Liver (tissue), 9 donors: ENCODE measurements around the gene RUFY1. TPM values are rescaled to one million over a fixed set of nuclear protein-coding genes. Genes with fewer than 3 reads are reported as not detected.
"Not testable (repeated sequence)": the region's sequence is repeated elsewhere in the genome, so short reads cannot be mapped to it uniquely, and the experiment has no call there.

Experiments
- DNase-seq: peaks from one replicate; pipeline ENCODE4 v3.0.0-alpha.2; 2017; ENCODE audit warnings: low spot score
- H3K27ac ChIP-seq, 2 donors: one replicate each; pipeline ENCODE4 v1.7.0; 2013; ENCODE audit warnings: inconsistent platforms in 2 of 2, low read length in 2 of 2, control low read depth in 1 of 2, low read depth in 1 of 2, mild to moderate bottlenecking in 1 of 2
- H3K27me3 ChIP-seq, 4 donors: one replicate each; pipeline versions ENCODE4 v1.6.1 to v1.7.0; 2013; ENCODE audit warnings: low read length in 3 of 4, inconsistent platforms in 1 of 4, mild to moderate bottlenecking in 1 of 4, moderate library complexity in 1 of 4; ENCODE audit not compliant: control insufficient read depth in 4 of 4, insufficient read depth in 4 of 4
- H3K36me3 ChIP-seq, 4 donors: one replicate each; pipeline versions ENCODE4 v1.6.1 to v1.7.0; 2013; ENCODE audit warnings: low read length in 3 of 4, mild to moderate bottlenecking in 3 of 4, low read depth in 1 of 4, moderate library complexity in 1 of 4; ENCODE audit not compliant: control insufficient read depth in 4 of 4, insufficient read depth in 3 of 4
- H3K4me1 ChIP-seq, 4 donors: one replicate each; pipeline versions ENCODE4 v1.6.1 to v1.7.0; 2013; ENCODE audit warnings: low read length in 3 of 4, mild to moderate bottlenecking in 3 of 4, moderate library complexity in 1 of 4; ENCODE audit not compliant: control insufficient read depth in 4 of 4, insufficient read depth in 4 of 4
- H3K4me3 ChIP-seq, 3 donors: one replicate each; pipeline versions ENCODE4 v1.6.1 to v1.7.0; 2013; ENCODE audit warnings: low read length in 3 of 3, control low read depth in 1 of 3, low read depth in 1 of 3, mild to moderate bottlenecking in 1 of 3
- H3K9ac ChIP-seq, 2 donors: one replicate each; pipeline ENCODE4 v1.7.0; 2013; ENCODE audit warnings: low read length in 2 of 2, mild to moderate bottlenecking in 2 of 2, moderate library complexity in 2 of 2, control low read depth in 1 of 2, low read depth in 1 of 2
- H3K9me3 ChIP-seq, 4 donors: one replicate each; pipeline versions ENCODE4 v1.6.1 to v1.7.0; 2013; ENCODE audit warnings: low read length in 3 of 4; ENCODE audit not compliant: control insufficient read depth in 4 of 4
- ATF3 ChIP-seq: IDR thresholded peaks from 2 replicates; pipeline ENCODE4 v1.6.1; 2016; ENCODE audit warnings: antibody characterized with exemption
- CTCF ChIP-seq: fragments of 150-350 bp; IDR thresholded peaks from 2 replicates; pipeline ENCODE4 v1.5.1; 2017; ENCODE audit warnings: improper control_type of control experiment, low read depth, low read length; ENCODE audit not compliant: missing input control
- FOXA1 ChIP-seq: IDR thresholded peaks from 2 replicates; pipeline ENCODE4 v1.6.1; 2016; ENCODE audit warnings: antibody characterized with exemption
- GABPA ChIP-seq, 2 donors: IDR thresholded peaks in 1 of 2; conservative IDR thresholded peaks in 1 of 2; 2 replicates each; pipeline ENCODE4 v1.6.1; 2016; ENCODE audit warnings: antibody characterized with exemption in 2 of 2, mild to moderate bottlenecking in 1 of 2, moderate library complexity in 1 of 2
- HNF4A ChIP-seq, 2 donors: conservative IDR thresholded peaks; 2 replicates each; pipeline ENCODE4 v1.6.1; 2016; ENCODE audit warnings: antibody characterized with exemption in 2 of 2, mild to moderate bottlenecking in 2 of 2
- HNF4G ChIP-seq: IDR thresholded peaks from 2 replicates; pipeline ENCODE4 v1.6.1; 2016; ENCODE audit warnings: antibody characterized with exemption
- JUND ChIP-seq, 2 donors: IDR thresholded peaks; 2 replicates each; pipeline ENCODE4 v1.6.1; 2016; ENCODE audit warnings: antibody characterized with exemption in 2 of 2
- MAX ChIP-seq: IDR thresholded peaks from 2 replicates; pipeline ENCODE4 v1.6.1; 2016; ENCODE audit warnings: antibody characterized with exemption
- RAD21 ChIP-seq, 2 donors: IDR thresholded peaks; 2 replicates each; pipeline ENCODE4 v1.6.1; 2016; ENCODE audit warnings: antibody characterized with exemption in 2 of 2, mild to moderate bottlenecking in 2 of 2
- REST ChIP-seq: IDR thresholded peaks from 2 replicates; pipeline ENCODE4 v1.6.1; 2016; ENCODE audit warnings: antibody characterized with exemption, mild to moderate bottlenecking
- RXRA ChIP-seq, 2 donors: IDR thresholded peaks; 2 replicates each; pipeline ENCODE4 v1.6.1; 2017 to 2018; ENCODE audit warnings: antibody characterized with exemption in 2 of 2, mild to moderate bottlenecking in 1 of 2
- TAF1 ChIP-seq: conservative IDR thresholded peaks from 2 replicates; pipeline ENCODE4 v1.6.1; 2016; ENCODE audit warnings: antibody characterized with exemption, mild to moderate bottlenecking
- YY1 ChIP-seq: IDR thresholded peaks from 2 replicates; pipeline ENCODE4 v1.6.1; 2016; ENCODE audit warnings: antibody characterized with exemption, mild to moderate bottlenecking
- WGBS: extraction: QIAGEN DNeasy Blood & Tissue Kit; methylation state at CpG from one replicate; pipeline ENCODE4 v1.1.7; 2013; 5-methylcytosine and 5-hydroxymethylcytosine counted together
- polyA plus RNA-seq, 2 donors: library from polyadenylated mRNA; stranded (reverse) in 1 of 2; unstranded in 1 of 2; fragments of 200-250 nt in 1 of 2; fragments of >200 nt in 1 of 2; fragmentation: Nextera tagmentation in 1 of 2; extraction: Ambion mirVana in 1 of 2; gene quantifications; one replicate each; pipeline versions ENCODE4 v1.2.1 to v1.2.3, GENCODE V29; 2013 to 2015
- total RNA-seq, 2 donors: library from RNA; depleted of rRNA; stranded (reverse); fragments of >200 nt; gene quantifications; one replicate each; pipeline ENCODE4 v1.2.3, GENCODE V29; 2014
- donor health status: healthy.
- donor health status: healthy.
- donor health status: healthy.
- donor health status: healthy.
- donor health status: healthy.

Gene RUFY1
- 10 to 100 TPM; 21.6 to 25.2 TPM for total RNA-seq
- polyA plus RNA-seq = 10 to 100 TPM; 11.6 to 14.9 TPM

- Histone ChIP-seq H3K9ac (peak within 1 kb of the TSS; percentile 80 to 99), H3K9me3 (no peaks in the 10 kb centered on the region), H3K27me3 (no peaks in the 10 kb centered on the region), H3K4me3 (peak within 1 kb of the TSS; percentile 92 to 97 (median 94)), H3K27ac (peak within 1 kb of the TSS; percentile 85 to 95), H3K36me3 (no peaks in the 10 kb centered on the region), H3K4me1 (peaks cover 2 to 22% (median 7%) of the 10 kb centered on the region in 4 donors)
- under 1% methylated on average over 109 of the region's 109 CpGs for WGBS
- TF ChIP-seq CTCF (peak; percentile 28), GABPA (IDR thresholded peaks at IDR 0.05 in 1 of 2, conservative IDR thresholded peaks at IDR 0.05 in 1 of 2) (no peak), YY1 (peak; percentile 88)
- DNase-seq = peak; percentile 88
These were observed at the start of gene RUFY1 for GRCh38 chr5:179550511-179551342. RUFY1 (plus strand) TSS chr5:179550554; CDS start chr5:179550570, 16 bp downstream.

- H3K9me3 ChIP-seq, H3K27ac ChIP-seq, H3K4me3 ChIP-seq, DNase-seq, H3K36me3 ChIP-seq, H3K27me3 ChIP-seq, H3K9ac ChIP-seq: not testable (repeated sequence)
- no CpG with 5 or more reads among the region's 11 CpGs for WGBS
- H3K4me1 ChIP-seq = peaks cover 0 to 11% (median 8%) of the 10 kb centered on the region in 4 donors
These were observed 48.4 kb upstream of the RUFY1 start for GRCh38 chr5:179501997-179502396.

- WGBS = 95% methylated on average over 6 of the region's 8 CpGs
- H3K4me1 ChIP-seq = peaks cover 0 to 11% (median 8%) of the 10 kb centered on the region in 4 donors
- H3K27me3 ChIP-seq, H3K4me3 ChIP-seq, DNase-seq, H3K9me3 ChIP-seq, H3K36me3 ChIP-seq, H3K27ac ChIP-seq, H3K9ac ChIP-seq: not testable (repeated sequence)
These were observed 47.9 kb upstream of the RUFY1 start for GRCh38 chr5:179502420-179502819.

GRCh38 chr5:179504191-179504590 lies 46.2 kb upstream of the RUFY1 start:
- H3K4me3 ChIP-seq = no peak overlapping the region
- TF ChIP-seq RXRA (IDR thresholded peaks at IDR 0.05) = no peak
- no peak for TF ChIP-seq ATF3
- no peak for TF ChIP-seq GABPA (IDR thresholded peaks at IDR 0.05 in 1 of 2, conservative IDR thresholded peaks at IDR 0.05 in 1 of 2)
- no peak for TF ChIP-seq HNF4A (conservative IDR thresholded peaks at IDR 0.05)
- TF ChIP-seq FOXA1 = no peak
- TF ChIP-seq RAD21 (IDR thresholded peaks at IDR 0.05) = no peak
- no peak for TF ChIP-seq JUND (IDR thresholded peaks at IDR 0.05)
- TF ChIP-seq MAX = no peak
- TF ChIP-seq HNF4G = no peak
- TF ChIP-seq REST = no peak
- TF ChIP-seq TAF1 = no peak
- TF ChIP-seq CTCF = no peak
- no peak for TF ChIP-seq YY1

More at GRCh38 chr5:179504191-179504590, 46.2 kb upstream of the RUFY1 start:
- Histone ChIP-seq H3K36me3 (no peaks in the 10 kb centered on the region), H3K4me1 (peaks cover 0 to 11% (median 8%) of the 10 kb centered on the region in 4 donors), H3K27me3 (no peaks in the 10 kb centered on the region), H3K27ac (no peak overlapping the region), H3K9ac (no peak overlapping the region), H3K9me3 (no peaks in the 10 kb centered on the region)
- 68% methylated on average over 7 of the region's 7 CpGs for WGBS
- DNase-seq = no peak
